HepG2 (cell line): Measurements from ENCODE around the gene LRR1. TPM values are rescaled to one million over a fixed set of nuclear protein-coding genes. Genes with fewer than 3 reads are reported as not detected.
A peak's percentile ranks its signal among the peaks of the same experiment; 100 is the strongest.

Source experiments
- ARID5B ChIP-seq: IDR thresholded peaks from 2 replicates; pipeline ENCODE4 v1.4.0; 2020; ENCODE audit warnings: mild to moderate bottlenecking, missing genetic modification reagents
- ATAD3A ChIP-seq: sonication (generic); formaldehyde crosslinking; IDR thresholded peaks from 2 replicates; pipeline ENCODE4 v1.4.0; 2020; ENCODE audit warnings: missing genetic modification reagents
- ATF7-NPFF ChIP-seq: sonication (generic); formaldehyde crosslinking; IDR thresholded peaks from 2 replicates; pipeline ENCODE4 v1.8.1; 2023; ENCODE audit warnings: mild to moderate bottlenecking, low read depth, missing genetic modification reagents, moderate library complexity
- CC2D1A ChIP-seq: sonication (generic); formaldehyde crosslinking; IDR thresholded peaks from 2 replicates; pipeline ENCODE4 v1.8.1; 2023; ENCODE audit warnings: mild to moderate bottlenecking, missing genetic modification reagents
- CHCHD3 ChIP-seq: sonication (generic); formaldehyde crosslinking; IDR thresholded peaks from 2 replicates; pipeline ENCODE4 v1.8.0; 2022; ENCODE audit warnings: mild to moderate bottlenecking, missing genetic modification reagents, moderate library complexity
- IKZF1 ChIP-seq: fragments of 450-650 bp; IDR thresholded peaks from 2 replicates; pipeline ENCODE4 v1.7.1; 2016
- IRF9 ChIP-seq: sonication (generic); formaldehyde crosslinking; IDR thresholded peaks from 2 replicates; pipeline ENCODE4 v1.8.0; 2022; ENCODE audit warnings: missing genetic modification reagents, mild to moderate bottlenecking, borderline replicate concordance
- MIER2 ChIP-seq: IDR thresholded peaks from 2 replicates; pipeline ENCODE4 v1.6.1; 2016; ENCODE audit warnings: missing biosample characterization, missing genetic modification reagents
- MTA1 ChIP-seq: sonication (generic); formaldehyde crosslinking; IDR thresholded peaks from 2 replicates; pipeline ENCODE4 v1.4.0; 2020; ENCODE audit warnings: missing genetic modification reagents, mild to moderate bottlenecking, borderline replicate concordance
- RCOR2 ChIP-seq: IDR thresholded peaks from 2 replicates; pipeline ENCODE4 v1.6.1; 2016; ENCODE audit warnings: missing biosample characterization, missing genetic modification reagents
- REST ChIP-seq, 2 experiments: IDR thresholded peaks; 2 replicates each; pipeline ENCODE4 v1.6.1; 2011 to 2012; ENCODE audit warnings: low read length in 2 of 2, borderline replicate concordance in 1 of 2, low read depth in 1 of 2, mild to moderate bottlenecking in 1 of 2, moderate library complexity in 1 of 2
- RFX1 ChIP-seq: fragments of 450-650 bp; IDR thresholded peaks from 2 replicates; pipeline ENCODE4 v1.6.1; 2017
- SALL1 ChIP-seq: sonication (generic); formaldehyde crosslinking; IDR thresholded peaks from 2 replicates; pipeline ENCODE4 v1.8.0; 2022; ENCODE audit warnings: mild to moderate bottlenecking, missing genetic modification reagents
- SIN3B ChIP-seq: fragments of 150-350 bp; IDR thresholded peaks from 2 replicates; pipeline ENCODE4 v1.6.1; 2014; ENCODE audit warnings: low read length
- SNAI1 ChIP-seq: sonication (generic); formaldehyde crosslinking; IDR thresholded peaks from 2 replicates; pipeline ENCODE4 v1.5.0; 2020; ENCODE audit warnings: mild to moderate bottlenecking, missing genetic modification reagents, borderline replicate concordance
- ZFYVE20 ChIP-seq: sonication (generic); formaldehyde crosslinking; IDR thresholded peaks from 2 replicates; pipeline ENCODE4 v1.8.0; 2023; ENCODE audit warnings: low read depth, mild to moderate bottlenecking, moderate library complexity, missing genetic modification reagents, borderline replicate concordance
- ZNF382 ChIP-seq: sonication (generic); formaldehyde crosslinking; IDR thresholded peaks from 2 replicates; pipeline ENCODE4 v1.5.0; 2020; ENCODE audit warnings: missing genetic modification reagents, mild to moderate bottlenecking, borderline replicate concordance
- ZNF430 ChIP-seq: sonication (generic); formaldehyde crosslinking; IDR thresholded peaks from 2 replicates; pipeline ENCODE4 v1.9.0; 2021; ENCODE audit warnings: mild to moderate bottlenecking, missing genetic modification reagents
- ZNF670 ChIP-seq: sonication (generic); formaldehyde crosslinking; IDR thresholded peaks from 2 replicates; pipeline ENCODE4 v1.8.0; 2022; ENCODE audit warnings: mild to moderate bottlenecking, missing genetic modification reagents, borderline replicate concordance
- polyA plus RNA-seq, 8 experiments: library from polyadenylated mRNA; depleted of rRNA in 3 of 8; stranded (reverse) in 7 of 8; unstranded in 1 of 8; fragments of >200 nt; fragmentation: Illumina TruSeq in 4 of 8; extraction: Trizol in 4 of 8; gene quantifications; 2 replicates each; pipeline versions ENCODE4 v1.2.1 to v1.2.3, GENCODE V29; 2011 to 2016; ENCODE audit warnings: low read depth in 4 of 8, missing spikeins in 1 of 8, mixed read lengths in 1 of 8; ENCODE audit not compliant: insufficient read depth in 1 of 8
- total RNA-seq, 5 experiments: library from RNA; depleted of rRNA; stranded (reverse); fragments of >200 nt; fragmentation: Illumina TruSeq; extraction: Trizol; gene quantifications; 2 replicates each; pipeline ENCODE4 v1.2.3, GENCODE V29; 2016; ENCODE audit warnings: low read depth in 1 of 5

LRR1 gene
- total and polyA plus RNA-seq, 2 of the 13 experiments (the other 11 are each of a cell fraction or from before 2014, with no cell fraction given): 7.0 to 36.2 TPM

GRCh38 chr14:49598485-49599300 lies at the start of gene LRR1 (continued):
- no peak; the same call in 1 of the 2 replicates for TF ChIP-seq IRF9 (CRISPR knock-in tag)
- no peak for TF ChIP-seq RCOR2 (CRISPR knock-in tag)
- TF ChIP-seq ARID5B (CRISPR knock-in tag): peak; percentile 58
- no peak for TF ChIP-seq IKZF1
- peak; percentile 74; the same call in 1 of the 2 replicates for TF ChIP-seq CHCHD3 (CRISPR knock-in tag)
- peak; percentile 71; the same call in 1 of the 2 replicates for TF ChIP-seq SIN3B
- TF ChIP-seq ATF7-NPFF: peak; percentile 85
- peak; percentile 63; the same call in 1 of the 2 replicates for TF ChIP-seq MTA1 (CRISPR knock-in tag)
- TF ChIP-seq RFX1: no peak
- TF ChIP-seq REST (IDR thresholded peaks at IDR 0.05; ENCODE audit: borderline replicate concordance in 1 of 2, low read depth in 1 of 2, low read length in 2 of 2): 0 out of 4 replicates have a peak, but pooled peaks of 1 of the 2 experiments have one; percentile 19
- TF ChIP-seq SALL1 (CRISPR knock-in tag): peak; percentile 80
- peak; percentile 96 for TF ChIP-seq ZNF670 (CRISPR knock-in tag)
- TF ChIP-seq MIER2 (CRISPR knock-in tag): 0 out of 2 replicates have a peak, but pooled peaks have one; percentile 22
- no peak for TF ChIP-seq CC2D1A
- TF ChIP-seq SNAI1: no peak; the same call in 1 of the 2 replicates
- no peak for TF ChIP-seq ATAD3A
- peak; percentile 96 for TF ChIP-seq ZNF430 (CRISPR knock-in tag)
- no peak for TF ChIP-seq ZNF382 (CRISPR knock-in tag)
- 0 out of 2 replicates have a peak, but pooled peaks have one; percentile 63 for TF ChIP-seq ZFYVE20 (CRISPR knock-in tag)
